Peyer's patch (tissue), 4 donors: ENCODE measurements around the gene VWF. TPM values are rescaled to one million over a fixed set of nuclear protein-coding genes. Genes with fewer than 3 reads are reported as not detected.

Experiments
- DNase-seq, 3 donors: peaks; one replicate each; pipeline ENCODE4 v3.0.0-alpha.2; 2017 to 2019
- H3K27ac ChIP-seq, 4 donors: fragments of 200-600 bp; sonication (generic); one replicate each; pipeline ENCODE4 v1.5.1; 2016 to 2019
- H3K27me3 ChIP-seq, 2 donors: fragments of 200-600 bp; sonication (generic); one replicate each; pipeline ENCODE4 v1.5.1; 2019
- H3K36me3 ChIP-seq, 3 donors: fragments of 200-600 bp; sonication (generic); one replicate each; pipeline ENCODE4 v1.5.1; 2016 to 2019
- H3K4me1 ChIP-seq, 4 donors: fragments of 200-600 bp; sonication (generic); one replicate each; pipeline ENCODE4 v1.5.1; 2016 to 2019
- H3K4me3 ChIP-seq, 4 donors: fragments of 200-600 bp; sonication (generic); 1 replicate in 3 of 4; 2 replicates in 1 of 4; pipeline ENCODE4 v1.5.1; 2016 to 2019; ENCODE audit warnings: mild to moderate bottlenecking in 1 of 4
- H3K9me3 ChIP-seq, 4 donors: fragments of 200-600 bp; sonication (generic); one replicate each; pipeline ENCODE4 v1.5.1; 2016 to 2019; ENCODE audit warnings: mild to moderate bottlenecking in 1 of 4
- POLR2A ChIP-seq, 2 donors: fragments of 450-650 bp; IDR thresholded peaks; one replicate each; pipeline ENCODE4 v1.5.1; 2017; ENCODE audit warnings: antibody characterized with exemption in 2 of 2, mild to moderate bottlenecking in 2 of 2, moderate library complexity in 2 of 2
- total RNA-seq, 4 donors: library from RNA; depleted of rRNA; stranded (reverse); fragments of >200 nt; gene quantifications; one replicate each; pipeline ENCODE4 v1.1.0, GENCODE V29; 2016
- TF ChIP-seq, protein P1 (sequence below), 6 experiments: fragments of 450-650 bp in 4 of 6; fragments of 200-600 bp in 2 of 6; sonication (generic) in 1 of 6; IDR thresholded peaks; one replicate each; pipeline ENCODE4 v1.5.1; 2017 to 2019; ENCODE audit warnings: antibody characterized with exemption in 6 of 6, mild to moderate bottlenecking in 3 of 6, moderate library complexity in 1 of 6

The VWF gene
- total RNA-seq, 4 donors from 2014 or later = 21.5 to 98.2 (median 62.7) TPM

DNA sequence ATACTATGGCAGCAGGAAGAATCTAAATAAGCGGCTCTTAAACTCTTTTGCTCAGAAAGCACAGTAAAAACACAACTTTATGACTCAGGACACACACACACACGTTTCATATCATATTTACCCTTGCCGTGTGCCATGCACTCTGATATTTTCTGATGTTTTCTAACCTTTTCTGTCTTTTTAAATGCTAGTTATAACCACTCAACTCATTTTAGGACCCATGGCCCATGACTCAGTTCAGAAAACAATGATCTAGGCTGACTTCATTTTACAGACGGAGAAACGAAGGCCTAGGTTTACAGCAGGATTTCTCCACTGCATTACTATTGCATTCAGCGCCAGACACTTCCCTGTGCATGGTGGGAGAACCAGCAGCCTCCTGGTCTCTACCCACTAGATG, 9.1 kb downstream of the VWF start:
- H3K27me3 ChIP-seq = no peaks in the 10 kb centered on the region
- DNase-seq = no peak
- H3K4me1 ChIP-seq = no peaks in the 10 kb centered on the region
- H3K9me3 ChIP-seq = no peaks in the 10 kb centered on the region
- H3K4me3 ChIP-seq = no peak overlapping the region
- no peak overlapping the region for H3K27ac ChIP-seq
- no peaks in the 10 kb centered on the region for H3K36me3 ChIP-seq
- no peak for TF ChIP-seq POLR2A (IDR thresholded peaks at IDR 0.05)
- TF ChIP-seq, protein P1, sequence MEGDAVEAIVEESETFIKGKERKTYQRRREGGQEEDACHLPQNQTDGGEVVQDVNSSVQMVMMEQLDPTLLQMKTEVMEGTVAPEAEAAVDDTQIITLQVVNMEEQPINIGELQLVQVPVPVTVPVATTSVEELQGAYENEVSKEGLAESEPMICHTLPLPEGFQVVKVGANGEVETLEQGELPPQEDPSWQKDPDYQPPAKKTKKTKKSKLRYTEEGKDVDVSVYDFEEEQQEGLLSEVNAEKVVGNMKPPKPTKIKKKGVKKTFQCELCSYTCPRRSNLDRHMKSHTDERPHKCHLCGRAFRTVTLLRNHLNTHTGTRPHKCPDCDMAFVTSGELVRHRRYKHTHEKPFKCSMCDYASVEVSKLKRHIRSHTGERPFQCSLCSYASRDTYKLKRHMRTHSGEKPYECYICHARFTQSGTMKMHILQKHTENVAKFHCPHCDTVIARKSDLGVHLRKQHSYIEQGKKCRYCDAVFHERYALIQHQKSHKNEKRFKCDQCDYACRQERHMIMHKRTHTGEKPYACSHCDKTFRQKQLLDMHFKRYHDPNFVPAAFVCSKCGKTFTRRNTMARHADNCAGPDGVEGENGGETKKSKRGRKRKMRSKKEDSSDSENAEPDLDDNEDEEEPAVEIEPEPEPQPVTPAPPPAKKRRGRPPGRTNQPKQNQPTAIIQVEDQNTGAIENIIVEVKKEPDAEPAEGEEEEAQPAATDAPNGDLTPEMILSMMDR (IDR thresholded peaks at IDR 0.05) = no peak

DNA sequence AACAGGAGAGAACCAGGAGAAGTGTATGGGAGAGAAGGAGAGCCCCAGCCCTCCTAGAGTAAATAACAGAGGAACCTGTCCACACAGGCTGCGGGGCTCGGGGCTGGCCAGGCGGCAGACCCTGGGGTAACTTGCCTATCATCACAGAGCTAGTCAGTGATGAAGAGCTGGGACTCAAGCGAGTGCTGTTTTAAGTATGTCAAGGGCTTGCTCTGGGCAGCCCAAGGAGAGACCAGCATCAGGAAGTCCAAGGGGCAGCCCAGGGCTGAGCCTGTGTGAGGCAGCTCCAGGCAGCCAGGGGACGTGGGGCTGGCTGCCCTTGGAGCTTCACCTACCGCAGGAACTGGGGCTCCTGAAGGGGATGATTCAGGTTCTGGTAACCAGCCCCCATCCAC, 10.0 kb downstream of the VWF start:
- Histone ChIP-seq H3K4me3 (no peak overlapping the region), H3K36me3 (no peaks in the 10 kb centered on the region), H3K27ac (no peak overlapping the region), H3K9me3 (no peaks in the 10 kb centered on the region), H3K27me3 (no peaks in the 10 kb centered on the region), H3K4me1 (no peaks in the 10 kb centered on the region)
- DNase-seq = peak in 1 of 3 donors; percentile 36
- no peak for TF ChIP-seq POLR2A (IDR thresholded peaks at IDR 0.05)
- TF ChIP-seq, protein P1 (IDR thresholded peaks at IDR 0.05) = no peak

DNA sequence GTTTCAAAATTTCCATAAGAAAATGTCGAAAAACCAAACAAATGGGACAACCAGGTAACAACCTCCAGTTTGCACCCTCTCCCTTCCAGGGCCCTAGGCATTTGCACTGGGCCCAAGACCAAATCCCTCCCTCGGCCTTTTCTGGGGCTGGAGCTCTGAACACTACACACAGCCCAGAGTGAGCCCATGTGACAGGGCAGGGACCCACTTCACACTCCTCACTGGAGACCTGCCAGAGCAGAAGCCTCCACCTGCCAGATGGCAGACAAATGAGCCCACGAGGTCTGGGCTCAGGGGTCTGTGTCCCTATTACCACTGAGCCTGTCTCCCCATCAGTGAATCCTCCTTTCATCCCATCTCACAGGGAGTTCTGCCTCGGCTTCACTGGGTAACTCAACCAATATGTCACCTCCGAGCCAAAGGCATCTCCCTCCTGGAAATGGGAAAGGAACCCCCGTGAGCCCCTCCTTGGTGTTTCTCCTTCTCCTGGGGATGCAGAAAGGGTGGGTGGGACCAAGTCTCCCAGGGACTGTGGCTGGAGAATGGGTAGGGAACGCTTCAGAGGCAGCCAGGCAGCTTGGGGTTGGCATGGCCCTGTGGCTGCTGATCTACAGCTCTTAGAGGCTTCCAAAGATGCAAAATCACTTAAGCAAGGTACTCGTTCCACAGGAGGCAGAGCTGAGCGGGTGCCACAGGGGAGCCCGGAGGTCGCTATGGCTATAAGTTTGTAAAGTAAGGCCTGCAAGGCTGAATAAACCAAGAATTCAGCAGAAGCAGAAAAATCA, 10.6 kb downstream of the VWF start:
- Histone ChIP-seq H3K36me3 (no peaks in the 10 kb centered on the region), H3K4me1 (no peaks in the 10 kb centered on the region), H3K27ac (no peak overlapping the region), H3K9me3 (no peaks in the 10 kb centered on the region), H3K4me3 (no peak overlapping the region), H3K27me3 (no peaks in the 10 kb centered on the region)
- TF ChIP-seq, protein P1 (IDR thresholded peaks at IDR 0.05) = no peak
- no peak for TF ChIP-seq POLR2A (IDR thresholded peaks at IDR 0.05)
- peak in 1 of 3 donors; percentile 33 for DNase-seq

DNA sequence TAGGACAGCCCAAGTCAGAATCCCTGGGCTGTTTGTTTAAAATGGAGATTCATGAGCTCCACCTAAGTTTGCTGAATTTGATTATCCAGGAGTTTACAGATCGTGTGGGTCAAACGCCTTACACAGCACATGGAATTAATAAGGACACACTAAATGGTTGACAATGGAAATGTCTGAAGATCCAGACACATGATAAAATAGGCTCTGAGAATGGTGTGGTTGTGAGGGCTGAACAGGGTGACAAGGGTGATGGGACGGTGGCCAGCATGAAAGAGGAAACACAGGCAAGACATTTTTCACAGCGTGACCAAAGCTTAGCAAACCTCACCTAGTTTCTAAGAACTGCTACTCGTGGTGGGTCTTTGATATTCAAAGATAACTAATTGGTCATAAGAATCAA, 12.5 kb downstream of the VWF start:
- Histone ChIP-seq H3K27me3 (no peaks in the 10 kb centered on the region), H3K4me3 (no peak overlapping the region), H3K4me1 (no peaks in the 10 kb centered on the region), H3K27ac (no peak overlapping the region), H3K36me3 (no peaks in the 10 kb centered on the region), H3K9me3 (no peaks in the 10 kb centered on the region)
- no peak for TF ChIP-seq POLR2A (IDR thresholded peaks at IDR 0.05)
- TF ChIP-seq, protein P1 (IDR thresholded peaks at IDR 0.05) = no peak
- DNase-seq = peak in 1 of 3 donors; percentile 19

DNA sequence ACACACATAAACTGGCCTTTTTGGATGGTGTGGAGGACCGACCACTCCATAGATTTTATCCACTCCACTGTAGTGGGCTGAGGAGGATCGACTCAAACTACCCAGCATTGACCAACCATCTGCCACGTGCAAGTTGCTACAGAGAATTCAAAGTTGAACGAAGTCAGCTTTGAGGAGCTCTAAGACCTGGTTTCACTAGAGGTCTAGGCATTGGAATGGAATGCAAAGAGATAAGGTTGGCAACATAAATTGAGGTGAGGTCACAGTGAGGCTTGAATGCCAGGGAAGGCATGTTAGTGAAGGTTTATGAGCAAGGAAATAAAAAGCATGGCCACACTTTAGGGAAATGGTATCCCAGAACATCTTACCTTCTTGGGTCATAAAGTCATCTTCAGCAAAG, 14.5 kb downstream of the VWF start:
- no peak overlapping the region for H3K27ac ChIP-seq
- no peaks in the 10 kb centered on the region for H3K36me3 ChIP-seq
- no peak for DNase-seq
- no peaks in the 10 kb centered on the region for H3K4me1 ChIP-seq
- H3K27me3 ChIP-seq = no peaks in the 10 kb centered on the region
- H3K9me3 ChIP-seq = no peaks in the 10 kb centered on the region
- TF ChIP-seq, protein P1 (IDR thresholded peaks at IDR 0.05) = no peak
- TF ChIP-seq POLR2A (IDR thresholded peaks at IDR 0.05) = no peak
- no peak overlapping the region for H3K4me3 ChIP-seq
